DMS53 (cell line): ENCODE data around the gene RASGRF1.
A peak's percentile ranks its signal among the peaks of the same experiment; 100 is the strongest.

Source experiments
- DNase-seq: peaks from one replicate; lab custom pipeline; 2025; lab: John Stamatoyannopoulos, UW

The RASGRF1 gene

DNA sequence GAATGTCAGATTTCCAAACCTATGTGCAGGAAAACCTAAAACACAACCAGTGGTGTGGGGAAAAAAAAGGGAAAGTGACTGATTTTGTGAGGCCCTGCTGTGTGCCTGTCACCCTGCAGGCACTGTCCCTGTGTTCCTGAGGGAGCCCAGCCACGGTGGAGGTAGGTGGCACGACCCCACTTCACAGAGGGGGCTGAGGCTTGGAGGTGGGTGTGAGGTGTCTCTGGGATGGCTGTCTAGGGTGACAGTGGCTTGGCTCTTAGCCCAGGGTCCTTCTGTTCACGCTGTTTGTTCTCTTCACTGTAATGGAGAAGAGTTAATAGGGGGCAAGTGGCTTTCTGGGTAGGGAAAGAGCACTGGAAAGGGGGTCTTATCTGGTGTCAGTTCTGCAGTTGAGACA, 22.6 kb downstream of the RASGRF1 start:
- no peak for DNase-seq

DNA sequence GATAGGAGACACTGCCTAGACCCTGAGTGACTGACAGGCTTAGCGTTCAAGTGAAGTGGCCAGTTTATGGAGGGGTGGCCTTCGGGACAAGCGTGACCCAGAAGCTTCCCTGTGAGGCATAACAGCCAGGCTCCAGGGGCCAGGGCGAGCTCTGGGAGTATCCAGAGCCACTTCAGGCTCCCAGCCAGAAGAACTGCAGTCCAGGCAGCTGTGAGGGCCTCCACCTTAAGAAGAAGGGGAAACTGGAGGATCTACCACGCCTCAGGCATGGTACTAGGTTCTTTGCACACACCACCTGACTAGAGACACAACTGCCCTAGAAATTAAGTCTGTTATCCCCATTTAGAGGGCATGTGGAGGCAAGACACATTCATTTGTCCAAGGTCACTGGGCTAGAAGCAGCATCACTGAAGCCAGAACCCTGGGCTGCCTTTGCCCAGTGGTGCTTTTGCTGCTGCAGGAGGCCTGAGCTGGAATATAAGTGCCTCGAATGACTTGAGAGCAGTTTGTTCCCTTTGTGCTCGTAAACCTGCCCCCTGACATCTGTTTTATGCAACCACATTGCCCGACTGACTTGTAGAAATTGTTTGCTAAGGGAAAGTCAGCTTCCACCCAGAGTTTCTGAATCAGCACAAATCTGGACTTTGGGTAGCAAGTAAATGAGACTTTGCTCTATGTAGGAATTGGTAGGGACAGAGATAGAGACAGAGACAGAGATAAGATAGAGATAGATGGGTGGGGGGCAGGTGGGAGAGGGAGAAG, 23.3 kb downstream of the RASGRF1 start:
- DNase-seq: no peak

DNA sequence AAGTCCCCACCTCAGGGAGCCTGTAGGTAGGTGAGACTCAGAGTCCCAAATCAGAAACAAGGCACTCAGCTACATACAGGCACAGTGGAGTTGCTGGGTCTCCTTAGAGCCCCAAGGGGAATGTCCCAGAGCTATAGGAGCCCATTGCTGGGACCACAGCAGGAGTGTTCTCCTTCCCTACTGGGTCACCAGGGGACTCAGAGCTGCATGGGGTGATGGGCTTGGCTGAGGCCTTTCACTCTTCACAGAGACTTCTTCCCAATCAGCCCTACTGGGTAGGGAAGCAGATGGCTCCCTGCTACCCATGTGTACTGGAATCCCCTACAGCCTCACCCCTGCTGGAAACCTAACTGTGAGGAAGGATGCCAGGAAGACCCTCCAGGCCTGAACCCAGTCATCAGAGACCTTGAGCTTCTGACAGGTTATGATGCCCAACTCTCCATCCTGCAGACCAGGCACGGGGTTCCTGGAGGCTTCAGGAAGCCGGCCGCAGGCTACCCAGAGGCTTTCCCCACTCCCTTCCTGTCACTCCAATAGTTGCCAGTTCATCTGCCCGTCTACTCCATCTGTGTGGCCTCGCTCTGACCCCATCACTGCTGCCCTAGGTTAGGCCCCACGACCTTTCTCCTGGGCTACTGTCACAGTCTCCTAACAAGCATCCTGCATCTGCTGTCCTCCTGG, 24.0 kb downstream of the RASGRF1 start:
- DNase-seq: no peak

DNA sequence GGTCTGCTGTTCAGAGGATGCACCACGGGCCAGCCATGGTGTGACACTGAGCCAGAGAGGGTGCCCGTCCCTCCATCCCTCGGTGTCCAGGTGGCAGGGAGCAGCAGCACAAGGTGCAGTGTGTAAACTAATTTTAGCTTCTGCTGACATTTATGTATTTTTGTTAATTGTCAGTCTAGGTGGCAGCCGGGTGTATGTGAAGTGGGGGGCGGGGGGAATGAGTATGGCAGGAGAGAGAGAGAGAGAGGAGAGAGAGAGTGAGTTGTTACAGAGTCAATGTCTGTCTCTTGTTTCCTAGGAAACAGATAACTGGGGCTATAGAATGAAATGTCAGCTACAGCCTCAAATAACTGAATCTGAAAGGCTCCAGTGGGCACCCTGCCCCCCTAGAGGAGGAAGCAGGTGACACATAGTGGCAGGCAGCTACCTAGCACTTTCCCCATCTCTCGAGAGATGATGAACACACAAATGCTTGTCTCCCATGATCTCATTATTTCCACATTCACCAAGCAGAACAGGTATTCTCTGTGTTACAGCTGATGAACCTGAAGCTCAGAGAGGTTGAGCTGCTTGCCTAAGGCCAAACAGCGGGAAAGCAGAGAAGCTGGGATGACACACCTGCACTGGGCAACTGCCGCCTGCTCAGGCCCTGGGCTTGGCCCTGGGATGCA, 24.7 kb downstream of the RASGRF1 start:
- peak; percentile 10 for DNase-seq

DNA sequence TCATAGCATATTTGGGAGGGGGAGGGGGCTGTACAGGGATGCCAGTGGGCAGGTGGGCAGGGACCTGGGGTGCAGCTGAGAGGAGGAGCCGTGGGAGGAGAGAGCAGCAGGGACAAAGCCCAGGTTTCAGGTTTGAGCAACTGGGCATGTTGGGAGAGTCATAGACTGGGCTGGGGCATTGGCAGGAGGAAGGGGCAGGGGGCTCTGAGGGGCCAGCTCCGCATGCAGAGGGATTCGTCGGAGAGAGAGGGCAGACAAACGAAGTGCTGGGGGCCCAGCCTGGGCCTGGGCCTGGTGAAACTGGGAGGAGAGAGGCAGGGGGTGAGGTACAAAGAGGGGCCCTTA, 25.2 kb downstream of the RASGRF1 start:
- DNase-seq: no peak

DNA sequence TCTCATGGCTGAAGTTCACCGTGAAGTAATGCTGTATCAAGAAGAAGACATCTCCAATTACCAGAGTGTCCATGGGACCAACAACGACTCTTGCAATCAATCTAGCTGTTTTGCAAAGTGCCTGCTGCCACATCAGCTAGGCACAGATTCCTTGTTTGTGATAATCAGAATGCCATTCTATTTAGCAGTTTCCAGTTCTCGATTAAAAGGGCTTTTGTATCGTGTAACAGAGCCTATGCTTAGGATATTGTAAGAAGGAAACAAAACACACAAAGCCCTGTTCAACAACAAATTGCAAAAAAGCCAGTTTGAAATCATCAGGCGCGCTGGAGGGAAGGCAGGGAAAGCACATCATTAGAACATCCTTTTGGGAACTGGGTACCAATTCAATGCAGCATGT, 26.1 kb downstream of the RASGRF1 start:
- no peak for DNase-seq

DNA sequence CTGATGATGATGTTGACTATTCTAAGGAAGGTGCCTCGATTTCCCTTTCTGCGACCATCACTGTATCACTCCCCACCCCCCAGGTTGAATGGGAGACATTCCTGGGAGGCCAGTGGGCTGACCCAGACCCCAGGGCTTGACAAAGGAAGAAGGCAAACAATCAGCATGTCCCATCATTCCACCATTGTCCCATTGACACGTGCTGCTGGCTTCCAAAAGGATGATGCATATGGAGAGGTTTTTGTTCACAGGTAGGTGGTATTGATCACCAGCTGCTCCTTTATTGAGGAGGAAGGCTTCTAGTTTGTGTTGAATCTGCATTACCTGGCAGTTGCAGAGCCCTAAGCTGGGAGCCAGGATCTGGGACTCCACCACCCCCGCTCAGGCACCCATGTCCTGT, 30.4 kb downstream of the RASGRF1 start:
- no peak for DNase-seq

DNA sequence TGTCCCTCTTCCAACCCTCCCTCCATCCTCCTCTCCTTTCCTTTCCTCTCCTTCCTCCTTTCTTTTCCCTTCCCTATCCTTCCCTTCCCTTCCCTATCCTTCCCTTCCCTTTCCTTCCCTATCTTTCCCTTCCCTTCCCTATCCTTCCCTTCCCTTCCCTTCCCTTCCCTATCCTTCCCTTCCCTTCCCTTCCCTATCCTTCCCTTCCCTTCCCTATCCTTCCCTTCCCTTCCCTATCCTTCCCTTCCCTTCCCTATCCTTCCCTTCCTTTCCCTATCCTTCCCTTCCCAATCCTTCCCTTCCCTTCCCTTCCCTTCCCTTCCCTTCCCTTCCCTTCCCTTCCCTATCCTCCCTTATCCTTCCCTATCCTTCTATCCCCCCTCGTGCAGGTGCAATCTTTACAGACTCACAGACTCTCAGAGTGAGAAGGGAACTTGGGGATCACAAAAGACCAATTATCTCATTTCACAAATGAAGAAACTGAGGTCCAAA, 31.5 kb downstream of the RASGRF1 start:
- DNase-seq: no peak

DNA sequence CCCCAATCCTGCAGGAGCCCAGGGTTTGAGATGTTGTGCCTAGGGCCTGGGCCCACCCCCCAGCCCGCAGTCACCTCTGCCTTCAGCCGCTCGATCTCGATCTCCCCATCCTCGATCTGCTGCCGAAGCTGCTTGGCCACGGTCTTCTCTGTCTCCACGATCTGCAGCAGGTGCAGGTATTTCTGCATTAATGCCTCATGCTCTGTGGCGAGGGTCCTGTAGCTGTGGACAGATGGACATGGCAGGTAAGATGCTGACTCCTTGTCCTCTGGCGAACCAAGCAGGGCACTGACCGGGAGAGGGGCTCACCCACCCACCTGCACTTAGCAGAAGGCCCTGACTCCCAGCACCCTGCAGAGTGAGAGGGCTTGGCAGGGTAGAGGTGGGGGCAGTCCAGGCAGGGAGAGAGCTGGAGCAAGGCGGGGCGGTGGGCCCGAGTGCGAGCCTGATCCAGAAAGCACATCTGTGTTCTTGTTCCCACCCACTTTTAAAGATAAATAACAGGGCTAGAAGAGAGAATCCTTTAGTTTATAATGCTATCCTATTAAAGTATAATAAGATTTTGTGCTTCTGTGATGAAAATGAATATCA, 32.2 kb downstream of the RASGRF1 start:
- DNase-seq: no peak

DNA sequence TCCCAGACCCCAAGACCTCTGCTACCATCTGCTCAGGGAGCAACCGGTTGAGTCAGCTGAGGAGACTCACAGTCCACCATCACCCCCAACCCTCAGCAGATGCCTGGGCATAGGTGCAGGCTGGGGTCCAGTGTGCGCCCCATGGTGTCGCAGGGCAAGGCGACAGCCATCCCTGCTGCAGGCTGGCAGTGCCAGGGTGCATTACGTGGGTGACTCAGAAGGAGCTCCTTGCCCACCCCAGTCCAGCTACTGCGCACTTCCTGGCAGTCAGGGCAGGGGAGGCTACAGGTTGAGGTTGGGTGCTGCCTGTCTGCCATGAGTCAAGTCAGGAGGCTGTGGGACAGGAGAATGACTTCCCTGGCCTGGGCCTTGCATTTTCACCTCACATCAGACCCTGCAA, 33.5 kb downstream of the RASGRF1 start:
- no peak for DNase-seq

DNA sequence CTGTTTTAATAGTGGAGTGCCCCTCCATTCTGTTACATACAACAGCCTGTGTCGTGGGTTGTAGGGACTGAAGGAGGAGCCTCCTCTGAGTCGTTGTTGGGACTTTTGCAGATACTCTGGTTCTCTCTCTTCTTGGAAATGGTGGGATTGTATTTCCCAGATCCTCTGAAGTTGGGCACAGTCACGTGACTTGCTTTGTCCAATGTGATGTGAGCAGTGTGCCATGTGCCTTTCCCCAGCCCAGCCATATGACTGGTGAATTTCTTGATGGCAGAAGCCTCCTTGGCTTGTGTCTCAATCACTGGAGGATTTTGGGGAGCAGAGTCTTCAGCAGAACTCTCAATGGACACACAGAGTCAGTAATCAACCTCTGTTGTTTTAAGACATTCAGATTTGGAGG, 36.2 kb downstream of the RASGRF1 start:
- DNase-seq: no peak

DNA sequence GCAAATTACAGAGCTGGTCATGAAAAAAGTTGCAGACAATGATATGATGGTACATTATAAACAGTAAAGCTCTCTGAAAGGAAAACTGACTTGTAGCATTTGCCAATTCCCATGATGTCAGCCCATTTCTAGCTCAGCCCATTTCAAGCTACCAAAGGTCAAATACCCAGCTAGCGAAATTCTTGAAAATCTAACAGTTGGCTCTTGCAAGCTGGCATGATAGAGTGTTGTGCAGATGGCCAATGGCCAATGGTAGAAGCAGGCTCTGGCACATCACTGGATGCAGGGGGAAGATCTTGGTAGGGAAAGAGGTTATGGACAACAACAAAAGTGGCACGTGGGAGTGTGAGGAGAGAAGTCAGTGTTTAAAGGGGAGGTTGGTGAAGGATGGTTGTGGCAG, 36.7 kb downstream of the RASGRF1 start:
- DNase-seq: no peak

DNA sequence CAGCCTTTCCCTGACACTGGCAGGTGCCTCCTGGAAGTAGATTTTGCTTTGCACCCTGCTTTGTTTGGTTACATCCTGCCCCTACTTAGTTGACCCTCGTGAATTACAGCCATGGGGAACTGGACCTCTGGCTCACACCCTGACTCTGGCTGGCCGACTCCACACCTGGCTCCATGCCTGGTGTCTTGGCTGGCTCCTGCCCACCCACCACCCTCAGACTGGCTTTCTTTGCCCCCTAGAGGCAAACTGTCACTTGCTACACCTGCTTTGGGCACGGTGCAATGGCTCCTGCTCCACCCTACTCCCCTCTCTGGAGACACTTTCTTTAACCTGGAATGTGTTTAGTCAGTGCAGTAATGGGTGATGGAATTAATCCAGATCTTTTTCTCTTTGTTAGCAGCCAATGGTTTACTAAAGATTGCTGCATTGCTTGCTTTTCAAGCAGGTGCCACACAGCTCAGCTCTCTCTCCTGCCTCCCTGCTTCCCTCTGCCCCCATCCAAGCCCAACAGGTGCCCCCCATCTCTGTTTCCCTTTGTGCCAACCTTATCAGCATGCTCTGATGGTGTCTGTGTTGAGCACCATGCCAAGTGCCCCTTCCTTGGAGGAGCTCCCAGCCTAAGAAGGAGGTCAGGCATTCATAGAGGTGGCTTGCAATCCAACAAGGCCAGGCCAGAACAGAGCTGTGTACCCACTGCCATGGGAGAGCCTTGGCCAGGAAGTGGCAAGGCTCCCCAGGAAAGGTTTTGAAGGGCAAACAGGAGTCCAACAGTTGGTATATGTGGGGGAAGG, 38.4 kb downstream of the RASGRF1 start:
- DNase-seq: no peak

DNA sequence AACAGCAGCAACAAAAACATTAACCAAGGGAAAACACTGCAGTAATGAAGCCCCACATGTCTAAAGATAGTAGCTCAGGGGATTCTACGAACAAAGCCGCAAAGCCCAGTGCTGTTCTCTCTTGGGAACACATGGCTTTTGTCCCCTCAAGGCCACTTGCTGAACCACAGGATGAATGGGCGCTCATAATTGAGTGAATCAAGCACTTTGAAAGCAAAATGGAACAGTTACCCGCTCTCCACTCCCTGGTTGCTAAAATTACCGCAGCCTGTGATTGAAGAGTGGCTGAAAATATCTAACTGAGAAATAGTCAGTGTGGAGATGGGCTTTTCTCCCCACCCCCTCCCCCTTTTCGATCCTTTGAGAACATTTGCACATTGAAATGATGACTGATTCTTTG, 39.6 kb downstream of the RASGRF1 start:
- DNase-seq: no peak

DNA sequence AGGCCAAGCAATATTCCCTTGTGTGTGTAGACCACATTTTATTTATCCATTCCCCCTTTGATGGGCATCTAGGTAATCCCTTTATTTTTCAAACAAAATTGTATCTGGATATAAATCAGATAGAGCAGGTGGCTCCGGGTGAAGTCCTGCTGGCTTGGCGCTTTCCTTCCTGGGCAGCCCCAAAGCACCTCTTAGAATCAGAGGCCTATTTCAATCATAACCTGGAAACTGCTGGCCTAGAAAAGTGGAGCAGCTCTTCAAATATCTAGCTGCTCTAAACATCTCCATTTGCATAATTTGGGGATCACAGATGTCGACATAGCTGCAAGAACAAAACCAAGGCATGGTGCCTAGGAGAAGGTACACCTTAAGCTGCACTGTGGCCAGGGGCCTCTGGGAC, 40.2 kb downstream of the RASGRF1 start:
- DNase-seq: no peak

DNA sequence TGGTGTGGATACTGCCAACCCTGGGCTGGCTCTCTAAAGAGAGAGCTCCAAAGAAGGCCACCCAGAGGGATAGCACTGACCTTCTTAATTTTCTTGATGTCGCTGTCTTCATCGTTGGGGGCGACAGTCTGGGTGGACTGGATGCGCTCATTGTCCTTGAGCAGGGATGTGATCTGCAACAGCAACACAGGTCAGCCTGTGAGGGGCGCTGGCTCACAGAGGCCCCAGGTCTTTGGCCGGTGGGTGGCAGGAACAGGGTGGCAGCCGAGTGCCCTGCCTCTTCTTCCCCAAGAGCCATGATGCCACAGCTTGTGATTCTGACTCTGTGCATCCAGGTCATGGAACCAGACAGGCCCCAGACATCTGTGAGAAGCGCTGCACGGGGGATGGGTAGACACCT, 41.2 kb downstream of the RASGRF1 start:
- no peak for DNase-seq

DNA sequence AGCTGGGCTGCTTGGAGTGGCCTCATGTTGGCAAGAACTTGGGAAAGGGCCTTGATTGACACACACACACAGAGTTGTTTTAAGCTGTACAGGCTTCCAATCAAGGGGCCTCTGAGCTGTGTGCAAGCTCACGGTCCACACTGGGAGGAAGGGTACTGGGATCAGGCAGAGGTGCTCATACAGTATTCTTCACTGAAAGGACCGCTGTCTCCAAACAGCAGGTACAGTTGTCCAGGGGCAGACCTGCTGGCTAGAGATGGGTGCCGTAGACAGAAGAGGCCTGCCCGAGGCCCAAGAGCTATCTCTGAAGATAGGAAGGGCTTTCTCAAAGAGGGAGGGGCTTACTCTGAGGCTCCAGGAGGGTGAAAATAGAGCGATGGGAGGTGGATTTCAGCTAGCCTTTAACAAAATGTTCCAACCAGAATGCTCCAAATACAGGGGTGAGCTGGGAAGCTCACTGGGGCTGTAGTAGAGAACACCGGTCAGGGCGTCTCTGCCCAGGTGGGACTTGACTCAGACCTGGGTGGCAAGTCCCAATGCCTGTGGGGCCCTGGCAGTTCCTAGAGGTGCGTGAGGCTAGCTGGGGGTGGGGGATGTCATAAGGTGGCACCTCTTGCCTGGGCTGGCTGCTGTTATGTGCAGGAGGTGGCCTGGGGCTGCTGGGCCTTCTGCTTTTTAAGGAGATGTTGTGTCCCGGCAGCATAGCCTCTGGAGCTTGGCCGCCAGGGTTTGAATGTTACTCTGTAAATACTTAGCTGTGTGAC, 42.7 kb downstream of the RASGRF1 start:
- DNase-seq: no peak

DNA sequence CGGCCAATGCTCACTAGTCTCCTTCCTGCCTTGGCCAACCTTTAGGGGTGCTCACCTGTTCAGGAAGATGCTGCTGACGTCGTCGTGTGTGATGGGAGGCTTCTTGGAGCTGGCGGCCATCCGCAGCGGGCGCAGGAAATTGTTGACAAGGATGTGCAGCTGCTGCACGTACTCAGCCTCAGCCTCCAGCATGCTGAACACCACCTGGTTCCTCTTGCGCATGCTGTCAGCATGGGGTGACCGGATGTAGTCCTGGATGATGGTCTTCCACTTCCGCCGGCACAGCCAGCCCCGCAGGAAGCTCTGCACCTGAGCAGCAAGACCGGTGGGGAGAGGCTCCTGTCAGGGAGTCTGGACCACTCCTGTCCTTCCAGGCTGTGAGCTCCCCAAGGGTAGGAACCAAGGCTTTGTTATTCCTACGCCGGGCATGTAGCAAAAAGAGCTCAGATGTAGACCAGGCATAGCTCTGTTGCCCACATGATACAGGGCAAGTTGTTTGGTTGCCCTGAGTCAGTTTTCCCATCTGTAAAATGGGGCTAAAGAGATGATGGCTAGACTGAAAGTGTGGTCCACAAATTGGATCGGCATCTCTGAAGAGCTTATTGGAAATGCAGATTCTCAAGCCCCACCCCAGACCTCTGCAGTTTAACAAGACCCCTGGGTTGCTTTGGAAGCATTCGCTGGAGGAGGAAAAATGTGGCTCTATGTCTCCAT, 43.7 kb downstream of the RASGRF1 start:
- DNase-seq: peak; percentile 11

DNA sequence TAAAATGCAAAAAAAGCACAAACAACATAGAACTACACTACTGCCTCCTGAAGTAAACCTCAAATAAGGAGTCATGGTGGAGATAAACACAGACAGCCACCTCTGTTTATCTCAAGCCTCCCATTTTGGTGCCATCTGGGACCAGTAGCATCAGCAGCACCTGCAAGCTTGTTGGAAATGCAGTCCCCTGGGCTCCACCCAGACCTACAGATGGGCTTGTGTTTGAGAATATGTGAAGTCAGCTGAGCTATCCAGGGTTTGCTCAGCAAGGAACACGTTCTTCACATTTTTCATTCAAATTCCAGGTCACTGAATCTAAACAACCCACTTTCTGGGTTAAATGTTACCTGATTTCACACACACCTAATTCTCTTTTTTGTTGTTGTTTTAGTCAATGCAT, 45.5 kb downstream of the RASGRF1 start:
- no peak for DNase-seq

DNA sequence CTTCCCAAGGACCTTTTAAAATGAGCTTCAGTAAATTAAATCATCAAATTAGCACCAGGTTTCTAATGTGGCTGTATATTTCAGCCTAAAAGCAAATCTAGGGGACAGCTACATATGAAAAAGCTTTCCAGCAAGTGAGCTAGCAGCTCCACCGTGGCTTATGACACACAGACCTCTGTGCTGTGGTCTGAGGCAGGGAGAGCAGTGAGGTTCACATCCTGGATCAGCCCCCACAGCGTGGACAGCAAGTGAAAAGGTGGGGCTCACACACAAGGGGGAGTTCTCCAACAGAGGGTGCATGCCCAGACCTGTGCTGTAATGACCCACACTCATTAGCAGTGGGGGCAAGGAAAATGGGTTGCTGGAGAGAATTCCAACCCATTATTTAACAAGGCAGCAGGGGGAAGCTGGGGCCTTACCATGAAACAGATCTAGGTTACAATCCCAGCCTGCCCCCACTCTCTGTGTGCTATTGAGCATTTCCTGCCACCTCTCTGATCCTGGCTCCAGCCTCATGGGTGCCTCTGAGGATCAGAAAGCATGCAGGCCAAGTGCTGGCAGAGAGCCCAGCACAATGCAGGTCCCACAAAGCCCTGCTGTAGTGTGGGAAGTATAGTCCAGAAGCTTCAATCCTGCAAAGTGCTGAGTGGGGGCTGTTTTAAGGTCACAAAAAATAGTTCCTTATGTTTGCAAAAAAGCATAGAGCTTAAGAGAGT, 48.2 kb downstream of the RASGRF1 start:
- no peak for DNase-seq
